H1 (cell line): ENCODE results near the gene ZNF771. TPM values are rescaled to one million over a fixed set of nuclear protein-coding genes. Genes with fewer than 3 reads are reported as not detected.
"Not testable (repeated sequence)": the region's sequence is repeated elsewhere in the genome, so short reads cannot be mapped to it uniquely, and the experiment has no call there.

Experiments
- CTCF ChIA-PET: fragments of 300-600 bp; sonication (Branson Sonifier 250); formaldehyde crosslinking; loops from one replicate; lab custom pipeline; 2021; ENCODE audit not compliant: partially characterized antibody; lab: Charles Lee
- POLR2A ChIA-PET: fragments of 300-600 bp; sonication (Branson Sonifier 250); formaldehyde crosslinking; loops from one replicate; lab custom pipeline; 2021; ENCODE audit warnings: inconsistent platforms; ENCODE audit not compliant: partially characterized antibody; lab: Charles Lee
- DNase-seq, 2 experiments: peaks; one replicate each; pipeline versions ENCODE4 v3.0.0 to v3.0.0-alpha.2; 2010 to 2022; ENCODE audit warnings: low spot score in 2 of 2, low read depth in 1 of 2, mixed read lengths in 1 of 2
- FAIRE-seq: peaks from 2 replicates; lab custom pipeline; 2011; peaks lifted over from hg19 to GRCh38; lab: Jason Lieb, UNC
- H2AFZ ChIP-seq: 2 replicates; pipeline ENCODE4 v1.8.1; 2012; ENCODE audit warnings: low read length, inconsistent platforms
- H2AK5ac ChIP-seq: 2 replicates; pipeline ENCODE4 v1.6.1; 2013; ENCODE audit warnings: low read depth, low read length
- H2BK120ac ChIP-seq: replicated peaks from 2 replicates; pipeline ENCODE3; 2013; ENCODE audit warnings: low read depth, low read length, inconsistent platforms
- H2BK12ac ChIP-seq: 2 replicates; pipeline ENCODE4 v1.6.1; 2013; ENCODE audit warnings: low read depth, low read length
- H2BK15ac ChIP-seq: 2 replicates; pipeline ENCODE4 v1.6.1; 2013; ENCODE audit warnings: low read length
- H2BK20ac ChIP-seq: 2 replicates; pipeline ENCODE4 v1.6.1; 2013; ENCODE audit warnings: low read length
- H2BK5ac ChIP-seq: 2 replicates; pipeline ENCODE4 v1.6.1; 2013; ENCODE audit warnings: low read depth, low read length
- H3K14ac ChIP-seq: 2 replicates; pipeline ENCODE4 v1.6.1; 2013; ENCODE audit warnings: inconsistent platforms; ENCODE audit not compliant: insufficient read length
- H3K18ac ChIP-seq: 2 replicates; pipeline ENCODE4 v1.6.1; 2013; ENCODE audit warnings: low read length; ENCODE audit errors: extremely low read depth
- H3K23ac ChIP-seq: 2 replicates; pipeline ENCODE4 v1.6.1; 2013; ENCODE audit warnings: inconsistent platforms; ENCODE audit not compliant: insufficient read length
- H3K23me2 ChIP-seq: 2 replicates; pipeline ENCODE4 v1.6.1; 2013; ENCODE audit warnings: low read depth, low read length
- H3K27ac ChIP-seq: 2 replicates; pipeline ENCODE4 v1.6.1; 2011; ENCODE audit warnings: low read depth, low read length, inconsistent platforms
- H3K27me3 ChIP-seq, 4 experiments: replicated peaks in 1 of 4; 1 replicate in 1 of 4; 2 replicates in 3 of 4; pipeline versions ENCODE4 v1.6.1 to v1.8.1; 2011 to 2013; ENCODE audit warnings: low read length in 3 of 4, mild to moderate bottlenecking in 3 of 4, inconsistent platforms in 2 of 4, mixed read lengths in 2 of 4, moderate library complexity in 1 of 4; ENCODE audit not compliant: control insufficient read depth in 3 of 4, insufficient read depth in 3 of 4; ENCODE audit errors: extremely low read depth in 1 of 4
- H3K36me3 ChIP-seq, 4 experiments: 2 replicates each; pipeline versions ENCODE4 v1.6.1 to v1.8.1; 2011 to 2013; ENCODE audit warnings: mild to moderate bottlenecking in 4 of 4, low read length in 3 of 4, moderate library complexity in 2 of 4, control low read depth in 1 of 4, inconsistent platforms in 1 of 4; ENCODE audit not compliant: insufficient read depth in 4 of 4, control insufficient read depth in 2 of 4
- H3K4ac ChIP-seq: replicated peaks from 2 replicates; pipeline ENCODE3; 2013; ENCODE audit warnings: low read length, low read depth, mixed read lengths, inconsistent platforms; ENCODE audit not compliant: insufficient read length
- H3K4me1 ChIP-seq, 4 experiments: replicated peaks in 1 of 4; 1 replicate in 1 of 4; 2 replicates in 3 of 4; pipeline versions ENCODE4 v1.6.1 to v1.8.1; 2011 to 2013; ENCODE audit warnings: low read length in 3 of 4, inconsistent platforms in 2 of 4, mixed read lengths in 1 of 4; ENCODE audit not compliant: insufficient read depth in 4 of 4, control insufficient read depth in 3 of 4
- H3K4me2 ChIP-seq, 2 experiments: 2 replicates each; pipeline versions ENCODE4 v1.6.1 to v1.8.1; 2011 to 2013; ENCODE audit warnings: low read depth in 2 of 2, low read length in 2 of 2, control low read depth in 1 of 2, inconsistent platforms in 1 of 2, mild to moderate bottlenecking in 1 of 2; ENCODE audit not compliant: insufficient read depth in 1 of 2
- H3K4me3 ChIP-seq, 4 experiments: fragments of 200-600, 300-600 bp in 1 of 4; sonication (generic), shearing (Covaris generic), sonication (Bioruptor Twin) in 1 of 4; 2 replicates each; pipeline versions ENCODE4 v1.5.1 to v1.8.1; 2011 to 2016; ENCODE audit warnings: low read length in 4 of 4, low read depth in 3 of 4, control low read depth in 2 of 4, inconsistent platforms in 2 of 4, mild to moderate bottlenecking in 2 of 4, mixed read lengths in 1 of 4, moderate library complexity in 1 of 4; ENCODE audit not compliant: insufficient read depth in 2 of 4; ENCODE audit errors: extremely low read depth in 1 of 4
- H3K56ac ChIP-seq: replicated peaks from 2 replicates; pipeline ENCODE3; 2013; ENCODE audit warnings: low read depth, mild to moderate bottlenecking, mixed read lengths, low read length, inconsistent platforms; ENCODE audit not compliant: insufficient read length
- H3K79me1 ChIP-seq: 2 replicates; pipeline ENCODE4 v1.6.1; 2013; ENCODE audit warnings: low read depth, low read length, control low read depth
- H3K79me2 ChIP-seq, 2 experiments: 2 replicates each; pipeline versions ENCODE4 v1.6.1 to v1.8.1; 2012 to 2013; ENCODE audit warnings: low read length in 2 of 2, mild to moderate bottlenecking in 2 of 2, inconsistent platforms in 1 of 2; ENCODE audit not compliant: insufficient read depth in 2 of 2, control insufficient read depth in 1 of 2
- H3K9ac ChIP-seq, 4 experiments: replicated peaks in 1 of 4; 1 replicate in 1 of 4; 2 replicates in 3 of 4; pipeline versions ENCODE4 v1.6.1 to v1.8.1; 2011 to 2013; ENCODE audit warnings: low read depth in 3 of 4, low read length in 3 of 4, control low read depth in 2 of 4, mild to moderate bottlenecking in 2 of 4, moderate library complexity in 2 of 4, inconsistent platforms in 1 of 4; ENCODE audit errors: extremely low read depth in 1 of 4
- H3K9me3 ChIP-seq, 2 experiments: 2 replicates each; pipeline versions ENCODE4 v1.6.1 to v1.8.1; 2012 to 2013; ENCODE audit warnings: mild to moderate bottlenecking in 2 of 2, moderate library complexity in 2 of 2, control low read depth in 1 of 2, inconsistent platforms in 1 of 2, low read depth in 1 of 2, low read length in 1 of 2, mixed read lengths in 1 of 2; ENCODE audit not compliant: insufficient read depth in 2 of 2
- H4K20me1 ChIP-seq, 2 experiments: replicated peaks in 1 of 2; 2 replicates each; pipeline versions ENCODE3 to v1.8.1; 2011 to 2013; ENCODE audit warnings: inconsistent platforms in 2 of 2, low read length in 2 of 2, mild to moderate bottlenecking in 1 of 2; ENCODE audit not compliant: insufficient read depth in 2 of 2, control insufficient read depth in 1 of 2
- H4K5ac ChIP-seq: 2 replicates; pipeline ENCODE4 v1.6.1; 2013; ENCODE audit warnings: low read length, low read depth, mixed read lengths, inconsistent platforms; ENCODE audit not compliant: insufficient read length
- H4K8ac ChIP-seq: 2 replicates; pipeline ENCODE4 v1.8.0; 2013; ENCODE audit warnings: mild to moderate bottlenecking, moderate library complexity, low read length, inconsistent platforms; ENCODE audit not compliant: insufficient read depth; ENCODE audit errors: extremely low read depth
- H4K91ac ChIP-seq: replicated peaks from 2 replicates; pipeline ENCODE3; 2013; ENCODE audit warnings: low read length, mixed read lengths, inconsistent platforms; ENCODE audit not compliant: insufficient read length
- WGBS, 2 experiments: shearing (Covaris generic) in 1 of 2; methylation state at CpG; one replicate each; pipeline versions ENCODE4 v1.1.6 to v1.1.7; 2013 to 2015; ENCODE audit warnings: low lambda C conversion rate in 2 of 2, mixed read lengths in 2 of 2, inconsistent platforms in 1 of 2, low coverage in 1 of 2, missing lambda C conversion rate in 1 of 2; ENCODE audit not compliant: insufficient replicate concordance in 2 of 2, insufficient coverage in 1 of 2, insufficient read length in 1 of 2; ENCODE audit errors: extremely low coverage in 1 of 2, missing lambda C conversion rate in 1 of 2; 5-methylcytosine and 5-hydroxymethylcytosine counted together
- polyA plus RNA-seq, 7 experiments: library from polyadenylated mRNA; depleted of rRNA in 3 of 7; stranded (reverse) in 5 of 7; unstranded in 2 of 7; fragments of >200 nt in 5 of 7; fragments of 200-250 nt in 2 of 7; gene quantifications; 1 replicate in 5 of 7; 2 replicates in 1 of 7; 4 replicates in 1 of 7; pipeline versions ENCODE4 v1.2.1 to v1.2.3, GENCODE V29; 2011 to 2013; ENCODE audit warnings: missing spikeins in 2 of 7, mixed read lengths in 2 of 7
- total RNA-seq: library from RNA; stranded (reverse); fragmentation: NEBNext Ultra II Directional; extraction: Animal tissue kit (Norgen Biotek cat#: 25700); gene quantifications from 2 replicates; pipeline ENCODE4 v1.2.1, GENCODE V29; 2021

Gene ZNF771
- total and polyA plus RNA-seq, 2 of the 8 experiments (the other 6 are each of a cell fraction or from before 2014, with no cell fraction given) = 10.6 to 15.7 TPM

GRCh38 chr16:30461426-30461825, 54.0 kb downstream of the ZNF771 start:
- H2BK12ac ChIP-seq, H3K27me3 ChIP-seq, FAIRE-seq, POLR2A ChIA-PET, H2AFZ ChIP-seq, H3K27ac ChIP-seq, H2AK5ac ChIP-seq, H4K8ac ChIP-seq, H3K36me3 ChIP-seq, H3K23me2 ChIP-seq, H3K9me3 ChIP-seq, H3K4ac ChIP-seq, H3K9ac ChIP-seq, H3K79me1 ChIP-seq, H2BK20ac ChIP-seq, H3K79me2 ChIP-seq, H3K4me3 ChIP-seq, H4K20me1 ChIP-seq, H4K91ac ChIP-seq, H3K18ac ChIP-seq, H3K23ac ChIP-seq, H2BK5ac ChIP-seq, H3K4me2 ChIP-seq, H3K14ac ChIP-seq, H3K4me1 ChIP-seq, DNase-seq, H2BK15ac ChIP-seq, H3K56ac ChIP-seq, H2BK120ac ChIP-seq, H4K5ac ChIP-seq: not testable (repeated sequence)
- 94% methylated on average over 5 of the region's 5 CpGs; no CpG with 5 or more reads in 1 of the 2 experiments for WGBS, 2 experiments
- CTCF ChIA-PET = interaction anchor here (0.9 to 1.4 kb wide), 4 partner anchors 12 to 57 kb away, joined by 3 to 4 read pairs (median 4); no protein-coding TSS in a partner anchor
